Measurements from ENCODE around the gene CDC25B. TPM values are rescaled to one million over a fixed set of nuclear protein-coding genes. Genes with fewer than 3 reads are reported as not detected.

Gene CDC25B
- total RNA-seq, 2 experiments from 2014 or later, result 452 to 454 TPM

GRCh38 chr20:3754276-3754630 lies 41.9 kb upstream of the CDC25B start:
- Mint-ChIP-seq H3K4me1 (peaks cover 15% of the 10 kb centered on the region), H3K36me3 (ENCODE audit: low read depth) (no peaks in the 10 kb centered on the region), H3K27ac (no peak overlapping the region), H3K27me3 (no peaks in the 10 kb centered on the region), H3K9me3 (no peaks in the 10 kb centered on the region), H3K4me3 (no peak overlapping the region)
- POLR2A ChIA-PET, result interaction anchor here (1.0 kb wide), 1 partner anchor 13 kb away, joined by 4 read pairs; the partner anchor contains the start of gene ADISSP
- CTCF ChIA-PET, result interaction anchor here (1.9 to 6.3 kb wide), 3 partner anchors 13 to 191 kb away, joined by 6 to 43 read pairs (median 6); partner anchors contain the start of genes ADISSP and AP5S1
- no peak for DNase-seq

GRCh38 chr20:3755269-3755668 lies 40.8 kb upstream of the CDC25B start:
- H3K36me3 Mint-ChIP-seq (ENCODE audit: low read depth), result no peaks in the 10 kb centered on the region
- H3K4me1 Mint-ChIP-seq, result peaks cover 15% of the 10 kb centered on the region
- no peak overlapping the region for H3K27ac Mint-ChIP-seq
- no peak for DNase-seq
- POLR2A ChIA-PET, result no interaction called here
- H3K27me3 Mint-ChIP-seq, result no peaks in the 10 kb centered on the region
- H3K9me3 Mint-ChIP-seq, result no peaks in the 10 kb centered on the region
- H3K4me3 Mint-ChIP-seq, result no peak overlapping the region
- CTCF ChIA-PET, result interaction anchor here (0.9 to 6.3 kb wide), 4 partner anchors 10 to 102 kb away, joined by 3 to 43 read pairs (median 6); partner anchors contain the start of genes ADISSP and AP5S1

GRCh38 chr20:3755814-3756480 lies 40.2 kb upstream of the CDC25B start:
- Mint-ChIP-seq H3K9me3 (no peaks in the 10 kb centered on the region), H3K27ac (no peak overlapping the region), H3K36me3 (ENCODE audit: low read depth) (no peaks in the 10 kb centered on the region), H3K4me3 (no peak overlapping the region), H3K4me1 (peaks cover 13% of the 10 kb centered on the region), H3K27me3 (no peaks in the 10 kb centered on the region)
- DNase-seq, result no peak
- ChIA-PET POLR2A (interaction anchor here (1.6 kb wide), 1 partner anchor 10 kb away, joined by 5 read pairs; no protein-coding TSS in a partner anchor), CTCF (interaction anchor here (1.9 to 6.3 kb wide), 3 partner anchors 11 to 65 kb away, joined by 6 to 43 read pairs (median 7); partner anchors contain the start of genes ADISSP and AP5S1)

- Mint-ChIP-seq H3K4me3 (no peak overlapping the region), H3K27ac (no peak overlapping the region), H3K27me3 (no peaks in the 10 kb centered on the region), H3K9me3 (no peaks in the 10 kb centered on the region), H3K4me1 (peaks cover 13% of the 10 kb centered on the region), H3K36me3 (ENCODE audit: low read depth) (no peaks in the 10 kb centered on the region)
- POLR2A ChIA-PET, result interaction anchor here (0.6 to 1.6 kb wide), 3 partner anchors 9 to 171 kb away, joined by 3 to 5 read pairs (median 3); no protein-coding TSS in a partner anchor
- no peak for DNase-seq
- CTCF ChIA-PET, result interaction anchor here (0.9 to 2.9 kb wide), 5 partner anchors 8 to 63 kb away, joined by 3 to 13 read pairs (median 4); partner anchors contain the start of genes ADISSP and AP5S1
These were observed 38.8 kb upstream of the CDC25B start for GRCh38 chr20:3757268-3757667.

GRCh38 chr20:3758566-3758965 lies 37.5 kb upstream of the CDC25B start:
- H3K9me3 Mint-ChIP-seq, result no peaks in the 10 kb centered on the region
- no peak overlapping the region for H3K27ac Mint-ChIP-seq
- POLR2A ChIA-PET, result interaction anchor here (1.1 kb wide), 1 partner anchor 9 kb away, joined by 4 read pairs; the partner anchor contains the start of gene ADISSP
- no peaks in the 10 kb centered on the region for H3K36me3 Mint-ChIP-seq (ENCODE audit: low read depth)
- H3K4me1 Mint-ChIP-seq, result peaks cover 4% of the 10 kb centered on the region
- H3K4me3 Mint-ChIP-seq, result no peak overlapping the region
- no peaks in the 10 kb centered on the region for H3K27me3 Mint-ChIP-seq
- DNase-seq, result no peak
- CTCF ChIA-PET, result no interaction called here

- Mint-ChIP-seq H3K9me3 (no peaks in the 10 kb centered on the region), H3K4me3 (no peak overlapping the region), H3K36me3 (ENCODE audit: low read depth) (no peaks in the 10 kb centered on the region), H3K27me3 (no peaks in the 10 kb centered on the region), H3K27ac (no peak overlapping the region), H3K4me1 (peaks cover 4% of the 10 kb centered on the region)
- POLR2A ChIA-PET, result no interaction called here
- CTCF ChIA-PET, result interaction anchor here (0.6 to 1.7 kb wide), 2 partner anchors 10 to 147 kb away, joined by 3 to 6 read pairs; no protein-coding TSS in a partner anchor
- DNase-seq, result no peak
These were observed 36.7 kb upstream of the CDC25B start for GRCh38 chr20:3759316-3759823.

GRCh38 chr20:3759884-3760283 lies 36.2 kb upstream of the CDC25B start:
- Mint-ChIP-seq H3K27me3 (no peaks in the 10 kb centered on the region), H3K4me1 (peaks cover 4% of the 10 kb centered on the region), H3K9me3 (no peaks in the 10 kb centered on the region), H3K36me3 (ENCODE audit: low read depth) (no peaks in the 10 kb centered on the region), H3K4me3 (no peak overlapping the region), H3K27ac (no peak overlapping the region)
- ChIA-PET CTCF (interaction anchor here (0.8 to 1.7 kb wide), 2 partner anchors 9 to 10 kb away, joined by 3 to 6 read pairs; no protein-coding TSS in a partner anchor), POLR2A (no interaction called here)
- no peak for DNase-seq

- CTCF ChIA-PET, result interaction anchor here (0.5 to 1.7 kb wide), 3 partner anchors 8 to 286 kb away, joined by 3 to 6 read pairs (median 4); no protein-coding TSS in a partner anchor
- Mint-ChIP-seq H3K36me3 (ENCODE audit: low read depth) (no peaks in the 10 kb centered on the region), H3K27me3 (no peaks in the 10 kb centered on the region), H3K9me3 (no peaks in the 10 kb centered on the region), H3K27ac (no peak overlapping the region), H3K4me1 (peaks cover 6% of the 10 kb centered on the region), H3K4me3 (no peak overlapping the region)
- POLR2A ChIA-PET, result no interaction called here
- DNase-seq, result no peak
These were observed 35.3 kb upstream of the CDC25B start for GRCh38 chr20:3760655-3761348.

GRCh38 chr20:3763671-3764601 lies 32.2 kb upstream of the CDC25B start:
- POLR2A ChIA-PET, result interaction anchor here (5.2 kb wide), 1 partner anchor 21 kb away, joined by 64 read pairs; the partner anchor contains the start of genes CENPB and SPEF1
- H3K27ac Mint-ChIP-seq, result no peak overlapping the region

GRCh38 chr20:3764659-3765058 lies 31.5 kb upstream of the CDC25B start:
- ChIA-PET CTCF (interaction anchor here (0.6 to 4.5 kb wide), 5 partner anchors 7 to 30 kb away, joined by 3 to 43 read pairs (median 3); no protein-coding TSS in a partner anchor), POLR2A (interaction anchor here (5.2 kb wide), 1 partner anchor 20 kb away, joined by 64 read pairs; the partner anchor contains the start of genes CENPB and SPEF1)
- peaks cover 29% of the 10 kb centered on the region for H3K4me1 Mint-ChIP-seq
- no peaks in the 10 kb centered on the region for H3K9me3 Mint-ChIP-seq
- DNase-seq, result no peak
- H3K27me3 Mint-ChIP-seq, result no peaks in the 10 kb centered on the region
- no peak overlapping the region for H3K4me3 Mint-ChIP-seq
- H3K27ac Mint-ChIP-seq, result no peak overlapping the region
- no peaks in the 10 kb centered on the region for H3K36me3 Mint-ChIP-seq (ENCODE audit: low read depth)

More at GRCh38 chr20:3763671-3764601, 32.2 kb upstream of the CDC25B start:
- H3K4me1 Mint-ChIP-seq, result peaks cover 26% of the 10 kb centered on the region
- no peaks in the 10 kb centered on the region for H3K27me3 Mint-ChIP-seq
- no peak for DNase-seq
- no peak overlapping the region for H3K4me3 Mint-ChIP-seq
- no peaks in the 10 kb centered on the region for H3K36me3 Mint-ChIP-seq (ENCODE audit: low read depth)
- H3K9me3 Mint-ChIP-seq, result no peaks in the 10 kb centered on the region
- CTCF ChIA-PET, result interaction anchor here (0.8 kb wide), 1 partner anchor 11 kb away, joined by 3 read pairs; no protein-coding TSS in a partner anchor

- DNase-seq, result no peak
- Mint-ChIP-seq H3K4me3 (no peak overlapping the region), H3K4me1 (peaks cover 29% of the 10 kb centered on the region), H3K27me3 (no peaks in the 10 kb centered on the region), H3K36me3 (ENCODE audit: low read depth) (no peaks in the 10 kb centered on the region), H3K27ac (no peak overlapping the region), H3K9me3 (no peaks in the 10 kb centered on the region)
- CTCF ChIA-PET, result interaction anchor here (0.6 to 4.5 kb wide), 7 partner anchors 8 to 89 kb away, joined by 3 to 43 read pairs (median 4); partner anchors contain the start of gene AP5S1
- POLR2A ChIA-PET, result interaction anchor here (0.6 to 5.2 kb wide), 5 partner anchors 9 to 123 kb away, joined by 3 to 64 read pairs (median 6); partner anchors contain the start of genes AP5S1, CENPB and SPEF1
These were observed 30.8 kb upstream of the CDC25B start for GRCh38 chr20:3765171-3765882.

All from activated CD4-positive, alpha-beta memory T cell treated with anti-CD3 and anti-CD28 coated beads, Interleukin-2, amount 10 ng/mL, durations not matched to agents 7 days and 5 days (primary cell).